H1 (cell line): ENCODE measurements around the gene TRIM27.

Source experiments
- CEBPB ChIP-seq: IDR thresholded peaks from 2 replicates; pipeline ENCODE4 v1.6.1; 2012; ENCODE audit warnings: low read depth, low read length
- CREB1 ChIP-seq: IDR thresholded peaks from 2 replicates; pipeline ENCODE4 v1.6.1; 2012; ENCODE audit warnings: inconsistent platforms
- EP300 ChIP-seq, 2 experiments: IDR thresholded peaks; 1 replicate in 1 of 2; 2 replicates in 1 of 2; pipeline ENCODE4 v1.6.1; 2011 to 2012; ENCODE audit warnings: low read depth in 2 of 2, low read length in 2 of 2, mild to moderate bottlenecking in 2 of 2, borderline replicate concordance in 1 of 2, inconsistent platforms in 1 of 2, moderate library complexity in 1 of 2
- GTF2F1 ChIP-seq: IDR thresholded peaks from 2 replicates; pipeline ENCODE4 v1.6.1; 2012; ENCODE audit warnings: low read depth, low read length, improper control_type of control experiment, borderline replicate concordance
- HDAC6 ChIP-seq: IDR thresholded peaks from one replicate; pipeline ENCODE4 v1.7.1; 2012; ENCODE audit warnings: low read depth, mild to moderate bottlenecking, inconsistent platforms, low read length, moderate library complexity
- POLR2A ChIP-seq, 2 experiments: IDR thresholded peaks; 1 replicate in 1 of 2; 2 replicates in 1 of 2; pipeline ENCODE4 v1.6.1; 2011; ENCODE audit warnings: low read depth in 2 of 2, low read length in 2 of 2, mild to moderate bottlenecking in 2 of 2; ENCODE audit errors: control extremely low read depth in 1 of 2
- SAP30 ChIP-seq: fragments of 300-600 bp; sonication (generic); IDR thresholded peaks from 2 replicates; pipeline ENCODE4 v1.7.1; 2012; ENCODE audit warnings: low read length, moderate library complexity, mild to moderate bottlenecking, inconsistent platforms; ENCODE audit not compliant: insufficient read depth, insufficient replicate concordance
- TF ChIP-seq, protein P1 (sequence below): IDR thresholded peaks from 2 replicates; pipeline ENCODE4 v1.6.1; 2011; ENCODE audit warnings: low read length, improper control_type of control experiment
- TF ChIP-seq, protein P2 (sequence below), 3 experiments: IDR thresholded peaks; 1 replicate in 2 of 3; 2 replicates in 1 of 3; pipeline versions ENCODE4 v1.5.1 to v1.6.1; 2011; ENCODE audit warnings: low read length in 3 of 3, mild to moderate bottlenecking in 3 of 3, inconsistent platforms in 2 of 3, low read depth in 1 of 3, moderate library complexity in 1 of 3; ENCODE audit not compliant: insufficient read depth in 1 of 3; ENCODE audit errors: control extremely low read depth in 1 of 3

DNA sequence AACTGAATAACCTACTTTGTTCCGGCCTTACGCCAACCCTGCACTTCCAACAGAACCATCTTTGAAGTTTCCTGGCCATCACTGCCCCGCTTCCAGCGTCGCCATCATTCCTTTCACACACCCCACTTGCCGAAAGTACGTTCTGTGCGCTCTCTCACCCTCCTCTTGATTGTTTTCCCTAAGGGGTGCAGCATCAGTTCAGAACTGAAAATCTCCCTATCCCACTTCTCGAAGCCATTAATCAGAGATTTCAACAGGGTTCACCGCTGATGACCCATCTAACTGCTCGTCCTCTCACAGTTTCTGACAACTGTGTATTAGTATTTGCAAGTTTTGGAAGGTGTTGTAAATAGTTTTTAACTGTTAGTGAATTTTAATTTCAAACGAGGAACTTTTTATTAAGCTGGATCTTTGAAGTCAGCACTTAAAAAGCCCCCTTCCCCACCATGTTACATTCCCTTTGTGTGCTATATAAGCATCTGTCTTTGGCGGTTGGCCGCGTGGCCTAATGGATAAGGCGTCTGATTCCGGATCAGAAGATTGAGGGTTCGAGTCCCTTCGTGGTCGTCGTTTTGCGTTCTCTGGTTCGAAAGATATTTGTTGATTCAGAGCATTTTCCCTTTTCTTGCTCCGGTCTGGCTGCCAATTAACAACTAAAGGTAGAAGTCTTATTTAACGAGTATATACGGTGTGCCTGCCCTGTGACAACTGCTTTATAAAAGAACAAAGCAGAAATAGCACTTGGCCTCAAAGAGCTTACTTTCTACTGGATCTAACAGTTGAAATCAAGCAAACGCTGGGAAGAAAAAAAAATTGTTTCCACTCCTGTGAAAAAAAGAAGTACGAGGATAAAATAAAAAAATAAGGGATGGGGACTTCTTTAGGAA, 42.6 kb downstream of the TRIM27 start:
- TF ChIP-seq GTF2F1: no peak
- TF ChIP-seq, protein P1, sequence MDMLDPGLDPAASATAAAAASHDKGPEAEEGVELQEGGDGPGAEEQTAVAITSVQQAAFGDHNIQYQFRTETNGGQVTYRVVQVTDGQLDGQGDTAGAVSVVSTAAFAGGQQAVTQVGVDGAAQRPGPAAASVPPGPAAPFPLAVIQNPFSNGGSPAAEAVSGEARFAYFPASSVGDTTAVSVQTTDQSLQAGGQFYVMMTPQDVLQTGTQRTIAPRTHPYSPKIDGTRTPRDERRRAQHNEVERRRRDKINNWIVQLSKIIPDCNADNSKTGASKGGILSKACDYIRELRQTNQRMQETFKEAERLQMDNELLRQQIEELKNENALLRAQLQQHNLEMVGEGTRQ: no peak
- no peak for TF ChIP-seq EP300 (IDR thresholded peaks at IDR 0.05; ENCODE audit: borderline replicate concordance in 1 of 2, low read depth in 2 of 2, low read length in 2 of 2)
- TF ChIP-seq, protein P2, sequence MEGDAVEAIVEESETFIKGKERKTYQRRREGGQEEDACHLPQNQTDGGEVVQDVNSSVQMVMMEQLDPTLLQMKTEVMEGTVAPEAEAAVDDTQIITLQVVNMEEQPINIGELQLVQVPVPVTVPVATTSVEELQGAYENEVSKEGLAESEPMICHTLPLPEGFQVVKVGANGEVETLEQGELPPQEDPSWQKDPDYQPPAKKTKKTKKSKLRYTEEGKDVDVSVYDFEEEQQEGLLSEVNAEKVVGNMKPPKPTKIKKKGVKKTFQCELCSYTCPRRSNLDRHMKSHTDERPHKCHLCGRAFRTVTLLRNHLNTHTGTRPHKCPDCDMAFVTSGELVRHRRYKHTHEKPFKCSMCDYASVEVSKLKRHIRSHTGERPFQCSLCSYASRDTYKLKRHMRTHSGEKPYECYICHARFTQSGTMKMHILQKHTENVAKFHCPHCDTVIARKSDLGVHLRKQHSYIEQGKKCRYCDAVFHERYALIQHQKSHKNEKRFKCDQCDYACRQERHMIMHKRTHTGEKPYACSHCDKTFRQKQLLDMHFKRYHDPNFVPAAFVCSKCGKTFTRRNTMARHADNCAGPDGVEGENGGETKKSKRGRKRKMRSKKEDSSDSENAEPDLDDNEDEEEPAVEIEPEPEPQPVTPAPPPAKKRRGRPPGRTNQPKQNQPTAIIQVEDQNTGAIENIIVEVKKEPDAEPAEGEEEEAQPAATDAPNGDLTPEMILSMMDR (IDR thresholded peaks at IDR 0.05; ENCODE audit: control extremely low read depth in 1 of 3, insufficient read depth in 1 of 3, low read depth in 1 of 3, low read length in 3 of 3): no peak
- peak; percentile 63 for TF ChIP-seq HDAC6
- TF ChIP-seq CREB1: peak; percentile 28; the same call in 1 of the 2 replicates
- TF ChIP-seq POLR2A (IDR thresholded peaks at IDR 0.05; ENCODE audit: control extremely low read depth in 1 of 2, low read depth in 2 of 2, low read length in 2 of 2): no peak
- no peak for TF ChIP-seq CEBPB
- TF ChIP-seq SAP30: no peak
